Progenitor cell of endocrine pancreas (in vitro differentiated cells): ENCODE results near the gene SCNM1. TPM values are rescaled to one million over a fixed set of nuclear protein-coding genes. Genes with fewer than 3 reads are reported as not detected.

Experiments used
- DNase-seq: peaks from one replicate; pipeline ENCODE4 v3.0.0; 2021; ENCODE audit warnings: low spot score; ENCODE audit not compliant: unreplicated experiment
- H3K27ac Mint-ChIP-seq: 2 replicates; pipeline ENCODE4 v1.8.0; 2021; ENCODE audit warnings: mild to moderate bottlenecking, moderate library complexity, mixed read lengths
- H3K27me3 Mint-ChIP-seq: 2 replicates; pipeline ENCODE4 v1.8.0; 2021; ENCODE audit warnings: mixed read lengths
- H3K36me3 Mint-ChIP-seq: 2 replicates; pipeline ENCODE4 v1.8.0; 2022; ENCODE audit warnings: mixed read lengths; ENCODE audit not compliant: insufficient read depth
- H3K4me1 Mint-ChIP-seq: 2 replicates; pipeline ENCODE4 v1.8.0; 2021; ENCODE audit warnings: low read depth, mixed read lengths
- H3K4me3 Mint-ChIP-seq: 2 replicates; pipeline ENCODE4 v1.8.0; 2021; ENCODE audit warnings: low read depth, mild to moderate bottlenecking, moderate library complexity, mixed read lengths
- H3K9me3 Mint-ChIP-seq: 2 replicates; pipeline ENCODE4 v1.8.0; 2021; ENCODE audit warnings: low read depth, mixed read lengths
- total RNA-seq: library from RNA; stranded (reverse); gene quantifications from 2 replicates; pipeline ENCODE4 v1.2.1, GENCODE V29; 2021
- TF ChIP-seq, protein P1 (sequence below): fragments of 200-600 bp; sonication (generic); IDR thresholded peaks from one replicate; pipeline ENCODE4 v1.5.0; 2021; ENCODE audit warnings: antibody characterized with exemption, mild to moderate bottlenecking; ENCODE audit not compliant: unreplicated experiment

Gene SCNM1
- total RNA-seq, 1 donor from 2014 or later: 52.0 TPM

GRCh38 chr1:151131701-151132334, 34.1 kb upstream of the SCNM1 start:
- Mint-ChIP-seq H3K27ac (peak overlapping the region; percentile 61), H3K4me3 (peak overlapping the region; percentile 71)

GRCh38 chr1:151132335-151133017, 33.5 kb upstream of the SCNM1 start:
- Mint-ChIP-seq H3K9me3 (no peaks in the 10 kb centered on the region), H3K4me3 (peak overlapping the region; percentile 71), H3K27ac (no peak overlapping the region), H3K27me3 (peaks cover 42% of the 10 kb centered on the region), H3K36me3 (peaks cover 26% of the 10 kb centered on the region), H3K4me1 (peaks cover 8% of the 10 kb centered on the region)
- TF ChIP-seq, protein P1, sequence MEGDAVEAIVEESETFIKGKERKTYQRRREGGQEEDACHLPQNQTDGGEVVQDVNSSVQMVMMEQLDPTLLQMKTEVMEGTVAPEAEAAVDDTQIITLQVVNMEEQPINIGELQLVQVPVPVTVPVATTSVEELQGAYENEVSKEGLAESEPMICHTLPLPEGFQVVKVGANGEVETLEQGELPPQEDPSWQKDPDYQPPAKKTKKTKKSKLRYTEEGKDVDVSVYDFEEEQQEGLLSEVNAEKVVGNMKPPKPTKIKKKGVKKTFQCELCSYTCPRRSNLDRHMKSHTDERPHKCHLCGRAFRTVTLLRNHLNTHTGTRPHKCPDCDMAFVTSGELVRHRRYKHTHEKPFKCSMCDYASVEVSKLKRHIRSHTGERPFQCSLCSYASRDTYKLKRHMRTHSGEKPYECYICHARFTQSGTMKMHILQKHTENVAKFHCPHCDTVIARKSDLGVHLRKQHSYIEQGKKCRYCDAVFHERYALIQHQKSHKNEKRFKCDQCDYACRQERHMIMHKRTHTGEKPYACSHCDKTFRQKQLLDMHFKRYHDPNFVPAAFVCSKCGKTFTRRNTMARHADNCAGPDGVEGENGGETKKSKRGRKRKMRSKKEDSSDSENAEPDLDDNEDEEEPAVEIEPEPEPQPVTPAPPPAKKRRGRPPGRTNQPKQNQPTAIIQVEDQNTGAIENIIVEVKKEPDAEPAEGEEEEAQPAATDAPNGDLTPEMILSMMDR: no peak
- no peak for DNase-seq

More at GRCh38 chr1:151131701-151132334, 34.1 kb upstream of the SCNM1 start:
- Mint-ChIP-seq H3K9me3 (no peaks in the 10 kb centered on the region), H3K27me3 (peaks cover 42% of the 10 kb centered on the region), H3K36me3 (peaks cover 24% of the 10 kb centered on the region), H3K4me1 (peaks cover 8% of the 10 kb centered on the region)
- DNase-seq: peak; percentile 23
- TF ChIP-seq, protein P1: no peak

- no peak overlapping the region for H3K4me3 Mint-ChIP-seq
- peaks cover 42% of the 10 kb centered on the region for H3K27me3 Mint-ChIP-seq
- peaks cover 8% of the 10 kb centered on the region for H3K4me1 Mint-ChIP-seq
- H3K27ac Mint-ChIP-seq: no peak overlapping the region
- TF ChIP-seq, protein P1: no peak
- H3K36me3 Mint-ChIP-seq: peaks cover 27% of the 10 kb centered on the region
- no peak for DNase-seq
- H3K9me3 Mint-ChIP-seq: no peaks in the 10 kb centered on the region
These were observed 32.7 kb upstream of the SCNM1 start for GRCh38 chr1:151133018-151133806.

DNA sequence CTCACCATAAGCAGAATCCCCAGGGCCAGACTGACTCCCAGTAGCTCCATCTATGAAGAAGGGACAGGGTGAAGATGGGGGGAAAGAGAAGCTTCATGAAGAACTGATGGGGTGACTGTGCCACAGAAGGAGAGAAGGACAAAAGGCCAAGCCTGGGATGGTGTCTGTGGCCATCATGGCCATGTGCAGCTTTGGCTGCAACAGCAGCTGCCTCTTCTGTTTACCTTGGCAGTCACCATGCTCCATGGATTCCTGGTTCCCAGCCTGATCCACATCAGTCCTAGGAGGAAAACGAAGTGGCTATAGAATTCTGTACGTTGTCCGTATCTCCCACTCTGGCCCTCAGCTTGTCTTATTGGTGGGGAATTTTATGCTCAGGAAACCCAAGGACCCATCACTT, 31.5 kb upstream of the SCNM1 start:
- no peak overlapping the region for H3K27ac Mint-ChIP-seq
- peaks cover 42% of the 10 kb centered on the region for H3K27me3 Mint-ChIP-seq
- no peak overlapping the region for H3K4me3 Mint-ChIP-seq
- DNase-seq: no peak
- H3K4me1 Mint-ChIP-seq: peaks cover 8% of the 10 kb centered on the region
- H3K36me3 Mint-ChIP-seq: peaks cover 27% of the 10 kb centered on the region
- TF ChIP-seq, protein P1: no peak
- no peaks in the 10 kb centered on the region for H3K9me3 Mint-ChIP-seq

DNA sequence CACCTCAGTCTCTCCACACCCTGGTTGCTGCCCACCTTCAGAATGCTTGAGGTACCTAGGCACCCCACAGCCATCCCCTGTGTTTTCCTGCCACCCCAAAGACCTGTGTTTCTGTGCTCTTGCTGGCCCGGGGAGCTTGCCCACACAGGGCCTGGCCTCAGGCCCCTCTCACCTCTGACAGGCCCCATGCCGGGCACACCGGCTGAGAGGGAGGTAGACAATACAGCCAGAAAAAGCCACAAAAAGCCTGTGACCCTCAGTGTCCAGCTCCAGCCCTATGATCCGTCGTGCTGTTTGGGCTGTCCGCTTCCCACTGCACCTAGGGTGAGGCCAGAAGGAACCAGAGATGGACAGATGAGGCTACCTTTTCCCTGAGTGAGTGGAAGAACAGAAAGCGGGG, 31.0 kb upstream of the SCNM1 start:
- no peak overlapping the region for H3K4me3 Mint-ChIP-seq
- DNase-seq: no peak
- TF ChIP-seq, protein P1: no peak
- H3K4me1 Mint-ChIP-seq: peaks cover 8% of the 10 kb centered on the region
- peaks cover 42% of the 10 kb centered on the region for H3K27me3 Mint-ChIP-seq
- no peak overlapping the region for H3K27ac Mint-ChIP-seq
- H3K9me3 Mint-ChIP-seq: no peaks in the 10 kb centered on the region
- H3K36me3 Mint-ChIP-seq: peaks cover 28% of the 10 kb centered on the region
